ENCODE results near the gene CELSR1.

DNA sequence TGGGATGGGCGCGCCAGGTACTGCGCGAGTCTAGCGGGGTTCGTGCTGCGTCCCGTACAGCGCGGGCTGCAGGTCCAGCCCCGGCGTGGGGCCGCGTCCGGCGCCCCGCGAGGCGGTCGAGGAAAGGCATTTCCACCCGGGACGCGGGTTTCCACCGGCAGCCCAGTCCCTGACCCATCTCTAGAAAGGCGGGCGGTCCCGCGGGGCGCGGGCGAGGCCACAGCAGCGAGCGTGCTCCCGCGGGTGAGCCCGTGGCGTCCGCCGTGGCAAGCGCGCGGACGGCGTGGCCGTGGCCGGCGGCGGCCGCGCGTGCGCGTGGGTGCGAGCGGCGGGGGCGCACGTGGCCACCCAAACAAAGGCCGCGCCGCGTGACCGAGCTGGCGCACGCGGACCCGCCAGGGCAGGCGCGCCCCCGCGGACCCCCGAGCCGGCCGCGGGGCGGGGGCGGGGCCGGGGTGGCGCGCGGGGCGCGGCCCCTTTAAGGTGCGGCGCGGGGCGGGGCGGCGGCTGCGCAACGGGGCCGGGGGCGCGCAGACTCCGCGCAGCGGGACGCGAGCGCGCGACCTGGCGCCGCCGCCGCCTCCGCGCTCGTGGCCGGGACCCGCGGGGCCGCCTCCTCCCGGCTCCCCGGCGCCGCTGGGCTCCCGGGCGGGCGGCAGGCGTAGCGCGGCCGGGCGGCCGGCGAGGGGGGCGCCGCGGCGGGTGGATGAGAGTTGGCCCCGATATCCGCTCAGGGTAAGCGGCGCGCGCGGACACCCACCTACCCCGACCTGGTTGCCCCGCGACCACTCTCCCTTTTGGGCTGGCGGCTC lies 39.3 kb upstream of the CELSR1 start:
- no peak for TF ChIP-seq CTCF (IDR thresholded peaks at IDR 0.05)
- TF ChIP-seq POLR2AphosphoS5 (IDR thresholded peaks at IDR 0.05): no peak
- TF ChIP-seq POLR2A (IDR thresholded peaks at IDR 0.05): no peak
